ENCODE data around the gene RHPN2. TPM values are rescaled to one million over a fixed set of nuclear protein-coding genes. Genes with fewer than 3 reads are reported as not detected.

RHPN2 gene
- total and polyA plus RNA-seq, 2 of the 13 experiments (the other 11 are each of a cell fraction or from before 2014, with no cell fraction given), result 20.3 to 48.0 TPM

DNA sequence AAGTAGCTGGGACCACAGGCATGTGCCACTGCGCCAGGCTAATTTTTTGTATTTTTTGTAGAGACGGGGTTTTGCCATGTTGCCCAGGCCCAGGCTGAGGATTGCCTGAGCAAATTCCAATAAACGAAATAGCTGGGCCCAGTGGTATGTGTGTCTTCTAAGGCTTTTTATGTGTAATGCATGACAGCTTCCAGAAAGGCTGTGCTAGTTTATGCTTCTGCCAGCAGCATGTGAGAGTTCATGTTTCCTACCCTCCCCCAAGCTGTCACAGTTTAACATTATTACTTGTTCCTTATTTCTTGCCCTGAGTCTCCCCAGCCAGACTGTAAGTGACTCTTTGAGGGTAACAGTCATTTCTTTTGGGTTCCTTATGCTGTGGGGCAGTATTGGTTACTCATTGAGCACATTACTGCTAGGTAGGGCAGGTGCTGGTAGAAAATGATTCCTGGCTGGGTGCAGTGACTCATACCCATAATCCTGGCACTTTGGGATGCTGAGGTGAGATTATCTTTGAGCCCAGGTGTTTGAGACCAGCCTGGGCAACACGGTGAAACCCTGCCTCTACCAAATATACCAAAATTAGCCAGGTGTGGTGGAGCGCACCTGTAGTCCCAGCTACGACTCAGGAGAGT lies 29.9 kb upstream of the RHPN2 start (continued):
- TF ChIP-seq ZNF790 (CRISPR knock-in tag; IDR thresholded peaks at IDR 0.05; ENCODE audit: borderline replicate concordance) (no peak), GLI4 (CRISPR knock-in tag; IDR thresholded peaks at IDR 0.05; ENCODE audit: borderline replicate concordance) (no peak), KDM4B (CRISPR knock-in tag; IDR thresholded peaks at IDR 0.05) (no peak), ZFP91 (CRISPR knock-in tag; IDR thresholded peaks at IDR 0.05; ENCODE audit: borderline replicate concordance) (no peak)
- TF ChIP-seq, protein P1, sequence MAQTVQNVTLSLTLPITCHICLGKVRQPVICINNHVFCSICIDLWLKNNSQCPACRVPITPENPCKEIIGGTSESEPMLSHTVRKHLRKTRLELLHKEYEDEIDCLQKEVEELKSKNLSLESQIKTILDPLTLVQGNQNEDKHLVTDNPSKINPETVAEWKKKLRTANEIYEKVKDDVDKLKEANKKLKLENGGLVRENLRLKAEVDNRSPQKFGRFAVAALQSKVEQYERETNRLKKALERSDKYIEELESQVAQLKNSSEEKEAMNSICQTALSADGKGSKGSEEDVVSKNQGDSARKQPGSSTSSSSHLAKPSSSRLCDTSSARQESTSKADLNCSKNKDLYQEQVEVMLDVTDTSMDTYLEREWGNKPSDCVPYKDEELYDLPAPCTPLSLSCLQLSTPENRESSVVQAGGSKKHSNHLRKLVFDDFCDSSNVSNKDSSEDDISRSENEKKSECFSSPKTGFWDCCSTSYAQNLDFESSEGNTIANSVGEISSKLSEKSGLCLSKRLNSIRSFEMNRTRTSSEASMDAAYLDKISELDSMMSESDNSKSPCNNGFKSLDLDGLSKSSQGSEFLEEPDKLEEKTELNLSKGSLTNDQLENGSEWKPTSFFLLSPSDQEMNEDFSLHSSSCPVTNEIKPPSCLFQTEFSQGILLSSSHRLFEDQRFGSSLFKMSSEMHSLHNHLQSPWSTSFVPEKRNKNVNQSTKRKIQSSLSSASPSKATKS (CRISPR knock-in tag; IDR thresholded peaks at IDR 0.05), result no peak

DNA sequence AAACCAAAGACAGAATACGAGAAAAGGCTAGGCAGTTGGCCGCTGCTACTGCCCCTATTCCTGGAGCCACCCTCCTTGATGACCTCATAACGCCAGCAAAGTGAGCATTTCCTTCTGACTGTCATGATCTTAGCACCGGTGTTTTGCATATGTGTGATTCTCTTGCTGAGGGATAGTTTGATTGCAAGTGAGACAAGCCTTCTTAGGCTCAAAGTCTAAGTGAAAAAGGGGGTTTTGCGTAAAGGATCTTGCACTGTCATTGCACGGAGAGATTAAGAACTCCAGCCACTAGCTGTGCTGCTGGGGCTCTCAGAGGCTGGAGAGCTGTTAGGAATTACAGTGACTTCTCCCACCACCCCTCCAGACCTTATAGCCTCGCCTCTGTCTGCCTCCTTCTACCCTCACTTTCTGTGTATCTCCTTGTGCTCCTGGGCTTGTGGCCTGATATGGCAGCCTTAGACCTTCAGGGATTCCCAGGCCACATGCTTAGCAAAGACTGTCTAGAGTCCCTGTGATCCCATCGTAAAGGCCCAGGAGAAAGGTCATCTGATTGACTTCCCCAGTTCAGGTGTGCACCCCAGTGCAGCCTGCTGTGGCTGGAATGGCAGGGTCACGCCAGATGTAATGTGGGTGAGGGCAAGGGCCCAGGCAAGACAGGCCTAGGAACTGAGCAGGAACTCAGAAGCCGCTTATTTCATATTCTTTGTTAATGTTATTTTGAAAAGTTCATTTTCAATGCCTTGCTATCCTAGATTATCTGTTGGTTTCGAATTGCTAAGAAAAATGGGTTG lies 28.9 kb upstream of the RHPN2 start:
- ATAC-seq, result no peak
- Histone ChIP-seq H3K9me3 (ENCODE audit: low read length) (no peaks in the 10 kb centered on the region), H3K27ac (ENCODE audit: extremely low read length, insufficient read depth, low read length) (no peak overlapping the region), H3K27me3 (ENCODE audit: control insufficient read depth in 1 of 2, insufficient read depth in 2 of 2, low read length in 2 of 2) (no peaks in the 10 kb centered on the region), H3K4me3 (replicated peaks in 1 of 3; ENCODE audit: insufficient read depth in 1 of 3, low read depth in 2 of 3, low read length in 3 of 3) (no peak overlapping the region), H3K9ac (ENCODE audit: insufficient read depth, low read depth, low read length) (no peak overlapping the region), H3K4me1 (ENCODE audit: insufficient read depth, low read length) (peaks cover 15% of the 10 kb centered on the region), H2AFZ (ENCODE audit: low read length) (no peak overlapping the region), H3K79me2 (ENCODE audit: insufficient read depth, low read length) (no peaks in the 10 kb centered on the region), H3K36me3 (replicated peaks in 1 of 2; ENCODE audit: control insufficient read depth in 1 of 2, insufficient read depth in 2 of 2, low read length in 2 of 2) (peaks cover 15 to 57% of the 10 kb centered on the region in 2 experiments), H3K4me2 (ENCODE audit: low read depth, low read length) (no peak overlapping the region), H4K20me1 (ENCODE audit: insufficient read depth, low read length) (no peaks in the 10 kb centered on the region)
- TF ChIP-seq ATF7 (IDR thresholded peaks at IDR 0.05) (0 out of 2 replicates have a peak, but pooled peaks have one; percentile 29), ATF7 (CRISPR knock-in tag; IDR thresholded peaks at IDR 0.05) (no peak), PBX3 (CRISPR knock-in tag; IDR thresholded peaks at IDR 0.05; ENCODE audit: borderline replicate concordance) (no peak), ZNF30 (CRISPR knock-in tag; IDR thresholded peaks at IDR 0.05) (no peak)
- ChIA-PET POLR2A (no interaction called here), CTCF (ENCODE audit: low intra/inter-chr PET ratio, low total read pairs) (no interaction called here)
- intact Hi-C loops (cut with micrococcal nuclease; ENCODE audit: unreplicated experiment), result no loop called here
- in situ Hi-C loops (cut with HindIII; ENCODE audit: extremely low pct_ligation_motif_present, low pct_unique_long_range_greater_than_20kb), result no loop called here
- FAIRE-seq, result no peak
- WGBS (ENCODE audit: low lambda C conversion rate), result 98% methylated on average over 11 of the region's 11 CpGs
- no TSS peak for BruUV-seq (replicated peaks)
- no peak for DNase-seq (ENCODE audit: low spot score)

Data from HepG2 (cell line).